Epidermal melanocyte (primary cell): Measurements from ENCODE around the gene ITSN1.
"Not testable (repeated sequence)": the region's sequence is repeated elsewhere in the genome, so short reads cannot be mapped to it uniquely, and the experiment has no call there.

Experiments
- DNase-seq: peaks from one replicate; pipeline ENCODE4 v3.0.0; 2011; ENCODE audit warnings: low spot score; ENCODE audit not compliant: insufficient read length

The ITSN1 gene

GRCh38 chr21:33767960-33768359 is 125.7 kb downstream of the ITSN1 start:
- no peak for DNase-seq

GRCh38 chr21:33769057-33769456 is 126.8 kb downstream of the ITSN1 start:
- no peak for DNase-seq

GRCh38 chr21:33770542-33770941 is 128.2 kb downstream of the ITSN1 start:
- no peak for DNase-seq

- DNase-seq, result no peak
These were observed 129.7 kb downstream of the ITSN1 start for GRCh38 chr21:33771976-33772375.

GRCh38 chr21:33774551-33774950 is 132.2 kb downstream of the ITSN1 start:
- no peak for DNase-seq

GRCh38 chr21:33775100-33775828 is 133.0 kb downstream of the ITSN1 start:
- no peak for DNase-seq

- no peak for DNase-seq
These were observed 138.3 kb downstream of the ITSN1 start for GRCh38 chr21:33780631-33781030.

- DNase-seq, result no peak
These were observed 138.8 kb downstream of the ITSN1 start for GRCh38 chr21:33781121-33781520.

GRCh38 chr21:33783187-33783979 is 141.1 kb downstream of the ITSN1 start:
- DNase-seq, result no peak

GRCh38 chr21:33787431-33787830 is 145.1 kb downstream of the ITSN1 start:
- no peak for DNase-seq

- DNase-seq, result not testable (repeated sequence)
These were observed 146.1 kb downstream of the ITSN1 start for GRCh38 chr21:33788438-33788837.

- no peak for DNase-seq
These were observed 147.4 kb downstream of the ITSN1 start for GRCh38 chr21:33789697-33790096.

GRCh38 chr21:33791073-33791472 is 148.8 kb downstream of the ITSN1 start:
- DNase-seq, result no peak

- DNase-seq, result no peak
These were observed 152.3 kb downstream of the ITSN1 start for GRCh38 chr21:33794596-33794995.

GRCh38 chr21:33797565-33797964 is 155.3 kb downstream of the ITSN1 start:
- DNase-seq, result no peak

GRCh38 chr21:33799378-33800090 is 157.2 kb downstream of the ITSN1 start:
- no peak for DNase-seq

- DNase-seq, result no peak
These were observed 158.6 kb downstream of the ITSN1 start for GRCh38 chr21:33800753-33801423.

GRCh38 chr21:33801424-33802405 is 159.4 kb downstream of the ITSN1 start:
- no peak for DNase-seq

- no peak for DNase-seq
These were observed 160.2 kb downstream of the ITSN1 start for GRCh38 chr21:33802481-33802880.

GRCh38 chr21:33808715-33809367 is 166.5 kb downstream of the ITSN1 start:
- no peak for DNase-seq
